ENCODE data around the gene IFNAR2.

DNA sequence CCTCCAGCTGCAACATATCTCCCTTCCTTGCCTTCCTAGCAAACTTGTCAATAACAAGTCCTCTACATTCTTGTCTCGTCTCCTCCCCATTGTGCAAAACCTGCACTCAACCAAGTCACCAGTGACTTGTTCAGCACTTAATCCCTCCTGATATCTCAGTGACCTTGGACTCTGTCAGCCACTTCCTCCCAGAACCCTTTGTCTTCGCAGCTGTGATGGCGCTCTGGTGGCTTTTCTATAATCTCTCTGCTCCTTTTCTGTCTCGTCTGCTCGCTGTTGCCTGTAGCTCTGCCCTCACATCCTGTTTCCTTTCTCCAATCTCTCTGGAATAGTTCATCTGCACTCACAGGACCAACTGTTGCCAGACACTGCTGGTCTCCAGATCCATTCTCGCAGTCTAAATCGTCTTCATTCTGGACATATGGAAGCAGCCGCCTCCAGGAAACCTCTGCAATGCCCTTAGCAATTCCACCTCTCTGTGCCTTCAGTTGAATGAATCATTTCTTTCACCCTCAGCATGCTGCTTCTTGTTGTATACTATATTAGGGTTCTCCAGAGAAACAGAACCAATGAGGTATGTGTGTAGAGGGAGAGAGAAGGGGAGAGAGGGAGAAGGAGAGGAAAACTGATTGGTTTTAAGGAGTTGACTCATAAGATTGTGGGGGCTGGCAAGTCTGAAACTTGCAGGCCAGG is 17.4 kb upstream of the IFNAR2 start:
- TF ChIP-seq, protein P1, sequence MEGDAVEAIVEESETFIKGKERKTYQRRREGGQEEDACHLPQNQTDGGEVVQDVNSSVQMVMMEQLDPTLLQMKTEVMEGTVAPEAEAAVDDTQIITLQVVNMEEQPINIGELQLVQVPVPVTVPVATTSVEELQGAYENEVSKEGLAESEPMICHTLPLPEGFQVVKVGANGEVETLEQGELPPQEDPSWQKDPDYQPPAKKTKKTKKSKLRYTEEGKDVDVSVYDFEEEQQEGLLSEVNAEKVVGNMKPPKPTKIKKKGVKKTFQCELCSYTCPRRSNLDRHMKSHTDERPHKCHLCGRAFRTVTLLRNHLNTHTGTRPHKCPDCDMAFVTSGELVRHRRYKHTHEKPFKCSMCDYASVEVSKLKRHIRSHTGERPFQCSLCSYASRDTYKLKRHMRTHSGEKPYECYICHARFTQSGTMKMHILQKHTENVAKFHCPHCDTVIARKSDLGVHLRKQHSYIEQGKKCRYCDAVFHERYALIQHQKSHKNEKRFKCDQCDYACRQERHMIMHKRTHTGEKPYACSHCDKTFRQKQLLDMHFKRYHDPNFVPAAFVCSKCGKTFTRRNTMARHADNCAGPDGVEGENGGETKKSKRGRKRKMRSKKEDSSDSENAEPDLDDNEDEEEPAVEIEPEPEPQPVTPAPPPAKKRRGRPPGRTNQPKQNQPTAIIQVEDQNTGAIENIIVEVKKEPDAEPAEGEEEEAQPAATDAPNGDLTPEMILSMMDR (IDR thresholded peaks at IDR 0.05): no peak
- no peak for TF ChIP-seq POLR2AphosphoS5 (IDR thresholded peaks at IDR 0.05)
- no peak for TF ChIP-seq POLR2A (IDR thresholded peaks at IDR 0.05; ENCODE audit: low read depth)
- TF ChIP-seq EP300 (IDR thresholded peaks at IDR 0.05): no peak
